Stimulated activated CD8-positive, alpha-beta memory T cell treated with anti-CD3 and anti-CD28 coated beads, Interleukin-4, amount 100 ng/mL, for 1 hour (primary cell): ENCODE results near the gene DHODH.

Experiments used
- DNase-seq, 2 donors: peaks; one replicate each; pipeline ENCODE4 v3.0.0-alpha.2; 2020; ENCODE audit warnings: low read depth in 2 of 2, low spot score in 1 of 2

DHODH gene

DNA sequence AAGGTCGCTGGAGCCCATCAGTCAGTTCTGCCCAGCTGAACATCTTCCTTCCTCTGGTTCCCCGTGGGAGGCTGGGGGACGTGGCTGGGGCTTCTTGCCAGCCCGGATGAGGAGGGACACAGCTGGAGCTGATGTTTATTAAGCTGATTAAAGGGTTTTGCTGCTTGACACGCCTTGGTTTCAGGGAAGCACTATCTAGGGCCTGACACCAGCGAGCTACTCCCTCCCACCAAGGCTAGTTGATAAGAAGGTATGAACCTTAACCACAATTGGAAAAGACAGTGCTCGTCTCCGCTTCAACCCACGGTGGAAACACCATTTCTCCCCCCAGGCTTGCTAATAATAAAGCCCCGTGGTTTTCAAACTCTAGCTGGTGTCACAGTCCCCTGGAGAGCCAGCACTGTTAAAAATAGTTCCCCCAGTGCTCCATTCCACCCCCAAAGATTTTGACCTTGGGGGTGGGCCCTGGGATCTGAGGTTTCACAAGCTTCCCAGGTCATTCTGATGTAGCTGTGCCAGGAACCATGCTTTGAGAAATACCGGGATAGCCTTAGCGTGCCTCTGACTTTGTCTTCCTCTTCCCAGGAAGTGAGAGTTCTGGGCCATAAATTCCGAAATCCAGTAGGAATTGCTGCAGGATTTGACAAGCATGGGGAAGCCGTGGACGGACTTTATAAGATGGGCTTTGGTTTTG, 5.5 kb downstream of the DHODH start:
- DNase-seq, result no peak

DNA sequence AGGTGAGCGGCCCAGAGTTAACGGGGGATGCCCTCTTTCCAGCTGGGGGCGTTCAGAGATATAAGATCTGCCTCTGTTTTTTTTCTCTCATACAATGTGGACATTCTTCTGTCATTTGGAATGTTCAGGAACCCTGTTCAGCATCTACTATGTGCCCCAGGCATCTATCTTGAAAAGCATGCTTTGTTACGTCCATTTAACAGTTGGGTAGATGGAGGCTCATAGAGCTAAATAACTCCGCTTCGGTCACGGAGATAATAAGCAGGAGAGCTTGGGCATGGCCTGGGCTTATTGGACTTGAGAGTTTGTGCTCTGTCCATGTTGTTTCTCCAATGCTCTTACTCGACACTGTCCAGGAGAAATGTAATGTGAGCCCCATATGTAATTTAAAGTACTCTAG, 6.1 kb downstream of the DHODH start:
- DNase-seq, result no peak

DNA sequence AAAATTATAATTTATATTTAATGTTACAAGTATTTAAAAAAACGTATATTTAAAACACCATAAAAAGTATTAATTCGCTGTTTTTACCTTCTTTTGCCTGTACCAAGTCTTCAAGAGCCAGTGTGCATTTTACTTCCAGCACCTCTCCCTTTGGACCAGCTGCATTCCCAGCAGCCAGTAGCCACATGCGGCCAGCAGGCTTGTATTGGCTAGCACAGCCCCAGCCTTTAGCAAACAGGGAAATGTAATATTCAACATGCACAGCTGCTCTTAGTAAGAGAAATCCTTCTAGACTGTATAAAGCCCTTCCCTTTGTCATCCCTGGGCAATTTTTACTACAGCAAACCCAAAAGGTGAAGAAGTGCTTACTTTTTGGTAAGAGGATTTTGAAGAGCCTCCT, 6.6 kb downstream of the DHODH start:
- no peak for DNase-seq

DNA sequence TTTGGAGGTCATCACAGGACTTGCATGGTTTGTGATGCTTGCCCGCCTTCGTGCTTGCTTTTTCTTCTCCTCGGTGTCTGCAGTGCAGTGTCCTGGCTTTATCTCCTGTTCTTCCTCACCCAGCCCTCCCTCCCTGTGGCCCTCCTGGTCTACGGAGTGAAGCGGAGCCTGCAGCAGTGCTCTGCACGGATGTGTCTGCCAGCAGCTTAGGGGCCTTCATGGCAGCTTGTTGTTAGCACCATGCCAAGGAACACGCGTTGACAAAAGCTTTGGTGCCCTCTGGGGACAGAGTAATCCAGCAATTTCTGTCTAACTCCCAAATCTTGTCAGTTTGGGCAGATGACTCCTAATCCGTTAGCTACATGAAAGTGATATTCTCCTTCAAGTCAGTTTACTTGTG, 9.9 kb downstream of the DHODH start:
- no peak for DNase-seq

DNA sequence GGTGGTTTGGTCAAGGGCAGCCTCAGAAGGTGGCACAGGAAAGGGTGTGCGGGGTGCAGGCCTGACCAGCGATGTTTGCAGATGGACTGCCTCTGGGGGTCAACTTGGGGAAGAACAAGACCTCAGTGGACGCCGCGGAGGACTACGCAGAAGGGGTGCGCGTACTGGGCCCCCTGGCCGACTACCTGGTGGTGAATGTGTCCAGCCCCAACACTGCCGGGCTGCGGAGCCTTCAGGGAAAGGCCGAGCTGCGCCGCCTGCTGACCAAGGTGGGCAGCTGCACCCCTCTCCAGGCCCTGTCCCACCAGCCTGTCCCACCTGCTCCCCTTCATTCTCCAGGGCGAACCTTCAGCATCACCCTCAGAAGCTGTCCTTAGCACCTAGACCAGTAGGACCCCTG, 12.5 kb downstream of the DHODH start:
- no peak for DNase-seq

DNA sequence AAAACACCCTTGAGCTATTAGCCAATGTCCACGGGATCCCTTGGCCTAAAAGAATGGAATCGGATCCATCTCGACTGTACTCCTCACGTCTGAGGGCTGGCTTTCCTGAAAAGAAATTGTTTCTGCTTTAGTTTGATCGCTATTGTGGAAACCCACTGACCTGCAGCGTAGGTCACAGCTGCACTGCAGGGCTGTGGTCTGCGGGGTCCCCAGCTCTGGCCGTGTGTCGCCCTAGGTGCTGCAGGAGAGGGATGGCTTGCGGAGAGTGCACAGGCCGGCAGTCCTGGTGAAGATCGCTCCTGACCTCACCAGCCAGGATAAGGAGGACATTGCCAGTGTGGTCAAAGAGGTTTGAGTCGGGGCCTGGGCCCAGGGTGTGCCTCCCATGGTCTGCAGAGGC, 13.6 kb downstream of the DHODH start:
- no peak for DNase-seq

DNA sequence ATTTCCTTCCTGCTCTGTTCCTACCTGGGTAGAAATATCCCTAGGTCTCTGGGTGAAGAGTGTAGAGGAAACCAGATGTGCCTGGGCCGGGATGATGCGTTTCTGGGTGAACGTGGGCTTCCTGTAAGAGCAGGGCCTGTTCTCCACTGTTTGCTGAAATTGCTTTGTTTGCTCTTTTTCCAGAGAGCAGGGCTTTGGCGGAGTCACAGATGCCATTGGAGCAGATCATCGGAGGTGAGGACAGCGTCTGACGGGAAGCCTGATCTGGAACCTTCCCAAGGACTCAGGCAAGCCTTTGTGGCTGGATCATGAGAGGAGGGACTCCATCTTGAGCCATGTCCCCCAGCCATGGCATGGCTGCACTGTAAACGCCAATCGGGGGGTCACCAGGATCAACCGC, 15.4 kb downstream of the DHODH start:
- DNase-seq, result no peak

DNA sequence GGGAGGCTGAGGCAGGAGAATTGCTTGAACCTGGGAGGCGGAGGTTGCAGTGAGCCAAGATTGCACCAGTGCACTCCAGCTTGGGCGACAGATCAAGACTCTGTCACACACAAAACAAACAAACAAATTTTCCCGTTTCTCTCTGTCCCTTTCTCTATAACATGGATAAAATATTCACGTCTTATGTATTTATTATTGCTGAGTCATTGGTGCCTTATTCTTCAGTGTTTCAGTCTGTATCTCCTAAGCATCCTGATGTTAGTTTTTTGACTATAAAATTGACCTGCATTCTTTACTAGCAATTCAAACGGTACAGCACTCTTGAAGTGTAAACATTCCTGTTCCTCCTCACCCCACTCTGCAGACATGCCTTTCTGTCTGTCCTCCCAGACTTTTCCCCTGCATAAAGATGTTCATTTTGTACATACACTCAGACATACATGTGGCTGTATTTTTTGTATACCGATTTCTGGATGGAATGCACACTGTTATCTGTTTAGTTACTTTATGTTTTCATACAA, 16.4 kb downstream of the DHODH start:
- DNase-seq, result no peak

DNA sequence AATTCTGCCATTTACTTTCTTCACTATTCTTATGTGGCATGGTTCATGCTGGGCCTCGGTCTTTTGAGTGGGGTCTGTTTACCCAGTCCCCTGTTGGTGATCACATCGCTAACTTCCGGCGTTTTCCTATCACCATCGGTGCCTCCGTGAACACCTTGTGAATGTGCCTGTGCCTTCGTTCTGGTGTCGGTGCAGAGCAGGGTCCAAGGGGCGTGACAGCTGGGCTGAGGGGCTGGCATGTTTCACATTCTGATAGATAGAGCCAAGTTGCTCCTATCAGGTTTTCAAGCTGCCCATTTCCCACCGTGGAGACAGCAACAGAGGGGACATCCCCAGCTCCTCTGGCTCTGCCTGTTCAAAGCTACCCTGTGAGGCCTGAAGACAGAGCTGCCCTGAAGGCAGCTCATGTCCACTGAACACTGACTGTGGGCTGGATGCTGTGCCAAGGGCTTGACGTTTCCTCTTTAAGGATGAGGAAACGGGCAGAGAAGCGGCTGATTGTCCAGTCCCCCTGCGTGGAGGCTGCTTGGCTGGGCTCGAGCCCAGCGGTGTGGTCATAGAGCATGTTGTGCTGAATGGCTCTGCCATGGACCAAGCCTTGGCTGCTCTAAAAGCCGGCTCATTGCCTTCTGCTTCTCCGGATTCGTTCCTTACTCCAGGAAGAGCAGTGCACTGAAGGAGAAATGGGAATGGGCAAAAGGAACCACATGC, 17.0 kb downstream of the DHODH start:
- DNase-seq, result no peak

DNA sequence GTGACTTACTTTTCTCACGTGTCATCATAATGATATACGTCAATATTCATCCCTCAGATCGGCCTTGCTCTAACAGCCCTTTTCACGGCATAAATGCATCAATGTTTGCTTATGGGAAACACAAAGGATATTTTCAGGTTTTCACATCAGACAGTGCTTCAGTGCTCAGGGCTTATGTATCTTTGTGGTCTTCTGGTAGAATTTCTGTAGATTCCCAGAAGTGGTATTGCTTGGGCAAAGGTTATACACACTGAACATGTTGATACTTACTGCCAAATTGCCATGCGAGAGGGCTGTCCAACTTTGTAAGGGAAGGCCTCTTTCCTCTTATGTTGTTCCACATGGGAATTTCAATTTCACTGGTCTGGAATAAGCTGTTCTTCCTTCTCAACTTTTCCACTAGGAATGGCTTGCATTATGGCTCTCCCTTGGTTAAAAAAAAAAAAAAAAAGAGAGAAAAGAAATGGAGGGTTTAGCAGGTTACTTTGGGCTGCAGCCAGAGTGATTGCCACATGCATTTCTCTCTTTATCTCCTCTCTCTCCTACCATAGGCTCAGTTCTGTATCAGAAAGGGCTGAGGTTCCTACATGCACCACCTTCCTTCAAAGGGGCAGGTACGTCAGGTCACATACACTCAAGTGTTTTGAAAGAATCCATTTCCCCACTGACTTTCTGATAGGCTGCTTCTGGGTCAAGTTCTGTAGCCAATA, 19.3 kb downstream of the DHODH start:
- DNase-seq, result no peak

DNA sequence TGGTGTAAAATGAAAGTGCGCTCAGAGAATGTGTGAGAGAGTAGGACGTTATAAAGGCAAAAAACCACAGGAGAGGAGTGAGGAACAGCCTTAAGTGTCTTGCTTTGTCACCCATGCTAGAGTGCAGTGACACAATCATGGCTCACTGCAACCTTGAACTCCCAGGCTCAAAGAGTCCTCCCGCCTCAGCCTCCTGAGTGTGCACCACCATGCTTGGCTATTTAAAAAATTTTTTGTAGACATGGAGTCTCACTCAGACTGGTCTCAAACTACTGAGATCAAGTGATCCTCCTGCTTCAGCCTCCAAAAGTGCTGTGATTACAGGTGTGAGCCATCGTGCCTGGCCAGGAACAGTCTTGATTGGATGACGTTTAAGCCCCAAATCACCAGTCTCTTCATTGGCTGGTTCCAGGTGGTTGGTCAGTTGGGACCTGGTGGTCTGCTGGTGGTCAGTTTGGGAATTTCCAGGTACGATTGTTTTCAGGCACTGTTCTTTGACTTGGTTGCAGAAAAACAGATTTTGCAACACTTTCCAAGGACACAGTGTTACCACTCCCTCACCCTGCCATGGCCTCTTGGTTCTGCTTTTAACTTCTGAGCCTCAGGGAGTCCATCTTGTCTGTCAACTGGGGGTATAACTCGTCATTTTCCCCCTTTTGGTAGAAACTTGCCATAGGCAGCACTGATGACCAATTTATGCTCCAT, 21.2 kb downstream of the DHODH start:
- no peak for DNase-seq

DNA sequence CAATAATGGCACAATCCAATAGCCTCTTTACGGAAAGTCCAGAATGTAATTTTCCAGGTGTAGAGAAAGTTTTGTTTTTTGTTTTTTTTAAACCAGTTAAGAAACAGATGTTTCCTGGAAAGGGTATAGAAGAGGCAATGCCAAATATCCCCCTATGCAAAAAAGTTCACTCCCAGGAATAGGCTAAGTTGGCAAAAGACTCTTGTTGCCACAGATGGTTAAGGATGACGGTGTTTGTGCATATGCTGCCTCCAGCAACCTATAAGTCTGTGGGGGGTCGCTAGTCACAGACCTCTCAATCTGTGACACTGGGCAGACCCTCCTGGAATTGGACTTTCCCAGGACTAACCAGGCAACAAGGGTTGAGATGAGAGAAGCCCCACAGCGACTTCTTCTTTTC, 24.9 kb downstream of the DHODH start:
- no peak for DNase-seq

DNA sequence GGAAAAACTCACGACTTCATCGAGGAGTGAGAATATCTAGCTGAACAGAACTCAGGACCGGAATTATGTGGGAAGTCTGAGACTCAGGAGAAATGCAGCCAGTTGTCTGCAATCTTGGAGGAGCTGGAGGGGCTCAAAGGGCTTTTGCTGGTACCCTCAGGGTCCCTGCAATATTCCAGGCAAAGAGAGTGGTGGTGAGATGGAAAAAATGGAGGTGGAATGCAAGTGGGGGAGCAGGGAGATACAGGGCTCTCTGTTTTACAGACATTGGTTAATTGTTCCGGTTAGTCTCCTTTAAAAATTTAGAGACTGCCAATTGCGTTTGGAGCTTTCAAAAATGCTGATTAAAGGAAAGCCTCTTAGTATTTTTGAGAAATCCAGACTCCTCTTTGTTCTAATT, 27.6 kb downstream of the DHODH start:
- no peak for DNase-seq

DNA sequence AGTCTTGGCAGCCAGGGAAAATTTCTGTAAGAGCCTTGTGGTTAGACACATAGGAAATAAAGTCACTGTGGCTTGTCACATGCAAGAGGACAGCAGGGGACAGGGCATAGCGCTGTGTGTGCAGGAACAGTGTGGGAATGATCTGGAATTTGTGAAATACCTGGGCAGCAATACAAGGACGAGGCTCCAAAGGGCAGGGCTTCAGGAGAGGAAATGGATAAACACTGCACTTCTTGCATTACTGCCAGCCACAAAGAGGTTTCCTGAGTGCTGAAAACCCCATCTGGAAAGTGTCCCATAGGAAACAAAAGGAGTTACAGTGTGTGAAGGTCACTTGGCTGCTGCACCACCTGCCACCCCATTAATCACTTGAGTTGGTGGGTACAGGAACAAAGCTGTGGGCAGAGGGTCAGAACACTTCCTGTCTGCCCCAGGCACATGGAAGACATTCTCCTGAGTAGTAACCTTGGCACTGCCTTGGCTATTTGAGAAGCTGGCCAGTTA, 33.7 kb downstream of the DHODH start:
- DNase-seq, result no peak

DNA sequence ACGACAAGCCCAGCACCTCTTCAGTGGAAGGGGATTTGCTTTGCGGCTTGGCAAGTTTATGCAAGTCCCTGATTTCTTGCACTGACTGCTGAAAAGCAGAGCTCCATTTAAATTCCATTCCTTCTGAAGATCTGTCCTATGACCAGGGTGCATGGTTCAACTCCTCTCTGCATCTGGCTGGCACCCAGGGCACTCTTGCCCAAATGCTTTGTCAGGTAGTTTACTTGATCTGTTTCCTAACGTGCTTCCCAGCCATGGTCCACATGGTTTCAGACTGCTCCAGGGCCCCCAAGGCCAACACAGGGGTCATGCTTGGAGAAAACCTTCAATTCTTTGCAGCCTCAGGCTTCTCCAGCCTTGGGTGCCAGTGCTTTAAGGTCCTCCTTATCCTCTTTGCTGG, 34.5 kb downstream of the DHODH start:
- DNase-seq, result no peak

DNA sequence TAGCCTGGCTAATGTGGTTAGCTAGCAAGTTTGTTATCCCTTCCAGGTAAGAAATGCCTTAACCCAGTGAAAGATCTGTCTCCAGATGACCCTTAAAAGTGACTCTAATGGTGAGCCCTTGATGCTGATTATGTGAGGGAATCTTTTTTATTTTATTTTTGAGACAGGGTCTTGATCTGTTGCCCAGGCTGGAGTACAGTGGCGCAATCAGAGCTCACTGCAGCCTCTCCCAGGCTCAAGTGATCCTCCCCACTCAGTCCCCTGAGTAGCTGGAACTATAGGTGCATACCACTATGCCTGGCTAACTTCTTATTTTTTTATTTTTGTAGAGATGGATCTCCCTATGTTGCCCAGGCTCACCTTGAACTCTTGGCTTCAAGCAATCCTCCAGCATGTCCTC, 35.0 kb downstream of the DHODH start:
- no peak for DNase-seq

DNA sequence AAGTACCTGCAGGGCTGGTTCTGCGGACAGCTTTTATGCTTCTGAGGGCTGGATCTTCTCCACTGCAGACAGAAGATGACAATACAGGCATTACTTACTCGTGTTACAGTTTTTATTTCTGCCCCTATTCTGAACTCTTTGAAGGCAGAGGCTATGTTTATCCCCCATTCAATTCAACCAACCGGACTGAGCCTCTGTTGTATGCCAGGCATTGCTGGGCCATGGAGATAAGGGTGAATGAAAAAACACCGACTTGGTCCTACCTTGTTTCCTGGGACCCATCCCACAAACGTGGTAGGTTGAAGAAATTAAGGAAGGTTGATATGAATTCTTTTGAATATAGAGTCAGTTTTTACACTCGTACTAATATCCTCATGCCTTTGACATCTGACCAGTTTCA, 35.8 kb downstream of the DHODH start:
- no peak for DNase-seq

DNA sequence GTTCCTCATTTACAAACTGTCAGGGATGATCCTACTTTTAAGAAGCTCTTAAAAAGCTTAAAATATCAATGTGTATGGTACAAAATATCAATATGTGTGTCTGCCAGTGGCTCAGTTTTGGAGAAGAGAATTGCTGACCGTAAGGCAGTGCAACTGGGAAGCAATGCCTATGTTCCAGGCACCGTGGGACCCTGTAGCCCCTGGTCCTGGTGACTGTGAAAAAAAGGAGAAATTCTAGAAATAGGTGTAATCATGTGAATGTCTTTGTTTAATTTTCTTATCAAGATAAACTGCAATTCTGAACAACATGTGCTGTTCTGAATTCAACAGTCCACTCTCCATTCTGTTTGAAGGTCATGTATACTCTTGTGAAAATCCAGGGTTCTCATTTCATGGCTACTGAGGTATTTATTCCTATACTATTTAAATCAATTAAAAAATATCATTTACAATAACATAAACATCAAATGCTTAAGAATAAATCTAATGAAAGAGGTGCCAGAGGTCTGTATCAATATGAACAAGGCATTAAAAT, 36.3 kb downstream of the DHODH start:
- no peak for DNase-seq

DNA sequence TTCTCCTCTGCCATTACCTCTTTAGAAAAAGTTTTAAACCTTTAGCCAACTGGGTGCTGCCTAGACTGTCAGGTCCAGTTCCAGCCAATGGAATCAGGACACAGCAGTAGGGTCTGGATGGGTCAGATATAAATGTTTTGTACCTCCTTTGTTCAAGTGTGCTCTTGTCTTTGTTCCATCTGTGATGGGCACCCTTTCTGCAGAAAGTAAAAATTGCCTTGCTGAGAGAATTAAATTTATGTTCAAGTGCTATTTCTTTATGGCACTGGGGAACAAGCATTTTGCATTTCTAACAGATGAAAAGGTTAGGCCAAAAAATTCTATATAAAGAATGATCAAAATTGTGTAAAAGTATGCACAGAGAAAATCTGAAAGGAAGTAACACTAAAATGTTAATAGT, 40.6 kb downstream of the DHODH start:
- no peak for DNase-seq

DNA sequence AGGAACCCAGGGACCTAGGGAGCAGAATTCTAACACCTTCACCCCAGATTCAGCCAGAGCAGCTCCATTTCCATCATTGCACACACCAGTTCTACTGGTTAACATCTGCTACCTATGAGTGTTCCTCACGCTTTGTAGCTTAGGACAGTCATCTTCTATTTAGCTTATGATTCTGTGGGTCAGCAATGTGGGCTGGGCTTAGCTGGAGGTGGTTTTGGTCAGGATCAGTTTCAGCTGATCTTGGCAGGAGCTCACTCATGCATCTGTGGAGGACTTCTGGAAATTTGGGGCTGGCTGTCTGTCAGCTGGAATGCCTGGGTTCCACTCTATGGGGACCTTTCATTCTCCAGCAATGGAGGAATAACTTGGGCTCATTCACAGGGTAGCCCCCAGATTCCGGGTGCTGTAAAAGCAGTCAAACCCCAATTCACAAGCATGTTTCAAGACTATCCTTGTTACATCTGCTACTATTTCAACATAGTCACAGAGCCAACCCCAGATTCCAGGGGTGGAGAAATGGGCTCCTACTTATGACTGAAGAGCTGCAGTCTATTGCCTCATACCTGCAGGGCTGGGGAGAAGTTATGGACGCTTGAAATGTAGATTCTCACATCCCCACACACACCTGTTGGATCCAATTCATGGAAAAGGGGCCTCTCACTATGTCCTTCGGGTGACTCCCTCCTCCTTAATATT, 42.4 kb downstream of the DHODH start:
- no peak for DNase-seq

DNA sequence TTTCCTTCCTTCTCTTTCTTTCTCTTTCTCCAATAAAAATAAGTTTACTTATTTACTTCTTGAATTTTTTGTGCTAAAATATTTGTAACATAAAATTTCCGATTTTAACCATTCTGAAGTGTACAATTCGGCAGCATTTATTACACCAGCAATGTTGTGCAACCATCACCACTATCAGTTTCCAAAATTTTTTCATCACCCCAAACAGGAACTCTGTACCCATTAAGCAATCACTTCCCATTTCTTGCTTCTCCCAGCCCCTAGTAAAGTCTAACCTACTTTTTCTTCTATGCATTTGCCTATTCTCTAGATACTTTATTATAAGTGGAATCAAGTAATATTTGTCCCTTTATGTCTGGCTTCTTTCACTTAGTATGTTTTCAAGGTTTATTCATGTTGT, 43.3 kb downstream of the DHODH start:
- no peak for DNase-seq
